Smooth muscle cell (in vitro differentiated cells): ENCODE data around the gene ARID1B. TPM values are rescaled to one million over a fixed set of nuclear protein-coding genes. Genes with fewer than 3 reads are reported as not detected.

Source experiments
- DNase-seq: peaks from one replicate; lab custom pipeline; 2025; ENCODE audit not compliant: unreplicated experiment; lab: John Stamatoyannopoulos, UW
- H2AFZ ChIP-seq: fragments of 200-600 bp; sonication (generic); 2 replicates; pipeline ENCODE4 v1.6.0; 2016; ENCODE audit warnings: antibody characterized with exemption, low read depth, mild to moderate bottlenecking
- H3F3A ChIP-seq: fragments of 200-600 bp; sonication (generic); 2 replicates; pipeline ENCODE4 v1.6.0; 2017; ENCODE audit warnings: antibody characterized with exemption, low read depth
- H3K27ac ChIP-seq: fragments of 200-600 bp; sonication (generic); 2 replicates; pipeline ENCODE4 v1.5.1; 2016; ENCODE audit warnings: low read depth, mild to moderate bottlenecking
- H3K27me3 ChIP-seq: fragments of 200-600 bp; sonication (generic); 2 replicates; pipeline ENCODE4 v1.6.1; 2016; ENCODE audit warnings: low read depth, mild to moderate bottlenecking
- H3K36me3 ChIP-seq: fragments of 200-600 bp; sonication (generic); 2 replicates; pipeline ENCODE4 v1.5.1; 2016; ENCODE audit warnings: low read depth
- H3K4me1 ChIP-seq: fragments of 200-600 bp; sonication (generic); 2 replicates; pipeline ENCODE4 v1.5.1; 2016; ENCODE audit warnings: low read depth
- H3K4me2 ChIP-seq: fragments of 200-600 bp; sonication (generic); 2 replicates; pipeline ENCODE4 v1.6.0; 2016; ENCODE audit warnings: mild to moderate bottlenecking
- H3K4me3 ChIP-seq: fragments of 200-600 bp; sonication (generic); 2 replicates; pipeline ENCODE4 v1.5.1; 2016; ENCODE audit warnings: mild to moderate bottlenecking
- H3K79me2 ChIP-seq: fragments of 200-600 bp; sonication (generic); 2 replicates; pipeline ENCODE4 v1.6.0; 2016; ENCODE audit warnings: low read depth, mild to moderate bottlenecking
- H3K9ac ChIP-seq: fragments of 200-600 bp; sonication (generic); 2 replicates; pipeline ENCODE4 v1.6.0; 2016; ENCODE audit warnings: low read depth
- H3K9me3 ChIP-seq: fragments of 200-600 bp; sonication (generic); replicated peaks from 2 replicates; pipeline ENCODE4 v1.5.1; 2016; ENCODE audit warnings: low read depth
- H4K20me1 ChIP-seq: fragments of 200-600 bp; sonication (generic); 2 replicates; pipeline ENCODE4 v1.6.0; 2016; ENCODE audit warnings: low read depth
- CTCF ChIP-seq: fragments of 200-600 bp; sonication (generic); IDR thresholded peaks from 2 replicates; pipeline ENCODE4 v1.5.1; 2017; ENCODE audit warnings: borderline replicate concordance, mild to moderate bottlenecking, antibody characterized with exemption; ENCODE audit not compliant: insufficient read depth, poor library complexity, severe bottlenecking
- WGBS: methylation state at CpG from one replicate; pipeline ENCODE4 v1.1.7; 2016; ENCODE audit warnings: low lambda C conversion rate; 5-methylcytosine and 5-hydroxymethylcytosine counted together
- polyA plus RNA-seq: library from polyadenylated mRNA; unstranded; fragments of >200 nt; fragmentation: Nextera tagmentation; extraction: Ambion mirVana; gene quantifications from 2 replicates; pipeline ENCODE4 v1.2.1, GENCODE V29; 2016
- total RNA-seq: library from RNA; depleted of rRNA; stranded (reverse); fragments of >200 nt; gene quantifications from 2 replicates; pipeline ENCODE4 v1.2.3, GENCODE V29; 2014

The ARID1B gene
- total and polyA plus RNA-seq, 2 experiments from 2014 or later = 30.1 to 65.4 TPM

- H3F3A ChIP-seq = peaks cover 7% of the 10 kb centered on the region
- peaks cover 11% of the 10 kb centered on the region for H3K79me2 ChIP-seq
- no peak for DNase-seq
- H3K4me3 ChIP-seq = no peak overlapping the region
- no peak overlapping the region for H3K27ac ChIP-seq
- no peaks in the 10 kb centered on the region for H3K27me3 ChIP-seq
- no peak overlapping the region for H3K9ac ChIP-seq
- H3K36me3 ChIP-seq = no peaks in the 10 kb centered on the region
- H3K9me3 ChIP-seq = no peaks in the 10 kb centered on the region
- H2AFZ ChIP-seq = no peak overlapping the region
- H3K4me1 ChIP-seq = peaks cover 28% of the 10 kb centered on the region
- H3K4me2 ChIP-seq = no peak overlapping the region
- no peak for TF ChIP-seq CTCF
- no peaks in the 10 kb centered on the region for H4K20me1 ChIP-seq
- 43% methylated on average over 3 of the region's 3 CpGs for WGBS
These were observed 6.1 kb upstream of the ARID1B start for GRCh38 chr6:156771047-156771446.

- peaks cover 33% of the 10 kb centered on the region for H3K4me1 ChIP-seq
- no peaks in the 10 kb centered on the region for H3K27me3 ChIP-seq
- no peak overlapping the region for H3K4me3 ChIP-seq
- H3K9me3 ChIP-seq = no peaks in the 10 kb centered on the region
- no peak for TF ChIP-seq CTCF
- no peak overlapping the region for H3K4me2 ChIP-seq
- no peak overlapping the region for H3K27ac ChIP-seq
- no peak for DNase-seq
- peaks cover 15% of the 10 kb centered on the region for H3K79me2 ChIP-seq
- H3K36me3 ChIP-seq = no peaks in the 10 kb centered on the region
- H4K20me1 ChIP-seq = no peaks in the 10 kb centered on the region
- 98% methylated on average over 7 of the region's 7 CpGs for WGBS
- no peak overlapping the region for H3K9ac ChIP-seq
- H2AFZ ChIP-seq = no peak overlapping the region
- peaks cover 14% of the 10 kb centered on the region for H3F3A ChIP-seq
These were observed 5.4 kb upstream of the ARID1B start for GRCh38 chr6:156771761-156772160.

GRCh38 chr6:156773476-156773875, 3.7 kb upstream of the ARID1B start:
- no peak overlapping the region for H3K4me3 ChIP-seq
- no peak overlapping the region for H2AFZ ChIP-seq
- no peak overlapping the region for H3K4me2 ChIP-seq
- H3K4me1 ChIP-seq = peaks cover 33% of the 10 kb centered on the region
- no peaks in the 10 kb centered on the region for H3K27me3 ChIP-seq
- DNase-seq = no peak
- H3K9me3 ChIP-seq = no peaks in the 10 kb centered on the region
- H3F3A ChIP-seq = peaks cover 13% of the 10 kb centered on the region
- WGBS = 72% methylated on average over 5 of the region's 5 CpGs
- H4K20me1 ChIP-seq = no peaks in the 10 kb centered on the region
- TF ChIP-seq CTCF = no peak
- no peak overlapping the region for H3K9ac ChIP-seq
- no peaks in the 10 kb centered on the region for H3K36me3 ChIP-seq
- peaks cover 15% of the 10 kb centered on the region for H3K79me2 ChIP-seq
- H3K27ac ChIP-seq = no peak overlapping the region
